Measurements from ENCODE around the gene ZNF296.
A peak's percentile ranks its signal among the peaks of the same experiment; 100 is the strongest.

Gene ZNF296

DNA sequence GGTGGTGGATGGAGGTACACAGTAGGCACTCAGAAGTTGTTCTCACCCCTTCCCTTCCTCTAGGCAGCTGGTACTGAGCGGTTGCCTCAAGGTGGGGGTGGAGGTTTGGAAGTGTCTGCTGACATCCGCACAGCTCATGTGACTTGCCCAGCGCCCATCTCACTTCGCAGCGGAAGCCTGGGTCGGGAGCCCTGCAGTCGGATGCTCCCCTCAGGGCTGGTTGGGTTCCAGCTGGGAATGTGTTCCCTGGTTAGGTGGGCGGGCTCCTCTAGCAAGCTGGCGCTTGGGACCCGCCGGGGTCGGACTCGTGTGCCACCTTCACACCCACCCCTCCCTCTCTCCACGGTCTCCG, 26.9 kb upstream of the ZNF296 start:
- no peak for DNase-seq (ENCODE audit: low read depth in 2 of 2)

- no peak for DNase-seq (ENCODE audit: low read depth in 2 of 2)
Observed at GRCh38 chr19:45102481-45102880, 26.2 kb upstream of the ZNF296 start.

DNA sequence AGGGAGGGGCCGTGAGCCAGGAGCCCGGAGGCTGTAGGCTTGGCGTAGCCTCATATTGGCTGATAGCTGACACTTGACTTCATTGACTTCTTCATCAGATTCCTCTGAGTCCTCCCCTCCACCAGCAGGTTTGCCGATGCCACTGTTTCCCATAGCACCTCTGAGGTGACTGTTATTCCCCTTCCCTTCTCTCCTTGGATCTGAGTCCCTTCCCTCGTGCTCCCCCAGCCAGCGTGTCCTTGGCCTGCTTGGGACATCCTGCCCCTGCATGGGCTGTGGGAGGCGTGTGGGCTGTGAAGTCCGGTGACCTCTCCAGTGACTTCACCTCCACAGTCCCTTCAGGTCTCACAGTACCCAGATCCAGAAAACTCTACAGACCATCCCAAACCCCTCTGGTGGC, 25.5 kb upstream of the ZNF296 start:
- no peak for DNase-seq (ENCODE audit: low read depth in 2 of 2)

DNA sequence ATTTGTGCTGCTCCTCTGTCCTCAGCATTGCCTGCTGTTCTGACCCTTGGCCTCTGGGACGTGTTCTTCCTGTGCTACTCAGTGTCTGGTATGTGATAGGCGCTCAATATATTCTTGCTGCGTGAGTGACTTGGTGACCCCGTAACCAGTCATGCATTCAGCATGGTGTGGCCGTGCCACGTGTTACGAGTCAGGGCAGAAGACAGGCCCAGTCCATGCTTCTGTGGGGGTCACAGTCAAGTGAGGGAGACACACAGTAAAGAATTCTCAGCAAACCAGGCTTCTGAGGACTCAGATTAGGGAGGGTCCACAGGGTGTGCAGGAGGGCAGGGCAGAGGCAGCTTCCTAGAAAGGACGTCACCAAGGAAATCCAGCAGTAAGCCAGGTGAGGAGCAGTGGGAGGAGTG, 24.6 kb upstream of the ZNF296 start:
- DNase-seq (ENCODE audit: low read depth in 2 of 2): no peak

- no peak for DNase-seq (ENCODE audit: low read depth in 2 of 2)
Observed at GRCh38 chr19:45100201-45100600, 23.9 kb upstream of the ZNF296 start.

- no peak for DNase-seq (ENCODE audit: low read depth in 2 of 2)
Observed at GRCh38 chr19:45099467-45100191, 23.4 kb upstream of the ZNF296 start.

- DNase-seq (ENCODE audit: low read depth in 2 of 2): no peak
Observed at GRCh38 chr19:45098521-45099466, 22.5 kb upstream of the ZNF296 start.

DNA sequence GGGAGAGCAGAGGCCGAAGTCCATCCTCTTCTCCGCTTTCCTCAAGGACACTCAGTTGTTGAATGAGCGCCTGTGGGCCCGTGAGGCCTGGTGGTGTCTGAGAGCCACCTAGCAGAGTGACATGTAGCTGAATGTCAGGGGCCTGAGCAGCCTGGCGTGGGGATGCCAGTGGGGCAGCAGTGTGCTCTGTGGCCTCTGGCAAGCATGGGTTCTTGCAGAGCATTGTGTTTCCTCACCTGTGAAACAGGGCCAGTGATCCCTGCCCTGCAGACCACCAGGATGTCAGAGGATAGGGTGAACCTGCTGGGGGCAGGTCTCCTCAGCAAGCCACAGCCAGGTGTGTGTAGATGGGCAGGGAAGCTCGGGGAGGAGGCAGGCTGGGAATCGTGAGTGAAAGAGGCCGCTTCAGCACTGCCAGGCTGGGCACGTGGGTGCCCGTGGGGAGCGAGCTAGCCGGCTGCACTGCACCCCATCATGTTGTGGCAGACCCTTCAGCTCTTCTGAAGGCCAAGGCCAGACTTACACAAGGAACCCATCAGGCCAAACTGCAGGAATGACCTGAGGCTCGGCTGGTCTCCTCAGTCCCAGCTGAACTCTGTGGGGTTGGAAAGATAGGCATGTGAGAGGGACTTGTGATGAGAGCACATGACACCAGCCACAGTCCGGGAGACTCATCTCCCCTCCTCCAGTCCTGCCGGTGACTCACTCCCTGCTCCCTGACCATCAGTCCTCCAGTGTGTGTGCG, 21.7 kb upstream of the ZNF296 start:
- DNase-seq (ENCODE audit: low read depth in 2 of 2): no peak

- DNase-seq (ENCODE audit: low read depth in 2 of 2): no peak
Observed at GRCh38 chr19:45097450-45097775, 21.1 kb upstream of the ZNF296 start.

- no peak for DNase-seq (ENCODE audit: low read depth in 2 of 2)
Observed at GRCh38 chr19:45096700-45097099, 20.4 kb upstream of the ZNF296 start.

- no peak for DNase-seq (ENCODE audit: low read depth in 2 of 2)
Observed at GRCh38 chr19:45095496-45096413, 19.5 kb upstream of the ZNF296 start.

GRCh38 chr19:45094707-45095106, 18.4 kb upstream of the ZNF296 start:
- DNase-seq (ENCODE audit: low read depth in 2 of 2): no peak

GRCh38 chr19:45094137-45094536, 17.9 kb upstream of the ZNF296 start:
- no peak for DNase-seq (ENCODE audit: low read depth in 2 of 2)

DNA sequence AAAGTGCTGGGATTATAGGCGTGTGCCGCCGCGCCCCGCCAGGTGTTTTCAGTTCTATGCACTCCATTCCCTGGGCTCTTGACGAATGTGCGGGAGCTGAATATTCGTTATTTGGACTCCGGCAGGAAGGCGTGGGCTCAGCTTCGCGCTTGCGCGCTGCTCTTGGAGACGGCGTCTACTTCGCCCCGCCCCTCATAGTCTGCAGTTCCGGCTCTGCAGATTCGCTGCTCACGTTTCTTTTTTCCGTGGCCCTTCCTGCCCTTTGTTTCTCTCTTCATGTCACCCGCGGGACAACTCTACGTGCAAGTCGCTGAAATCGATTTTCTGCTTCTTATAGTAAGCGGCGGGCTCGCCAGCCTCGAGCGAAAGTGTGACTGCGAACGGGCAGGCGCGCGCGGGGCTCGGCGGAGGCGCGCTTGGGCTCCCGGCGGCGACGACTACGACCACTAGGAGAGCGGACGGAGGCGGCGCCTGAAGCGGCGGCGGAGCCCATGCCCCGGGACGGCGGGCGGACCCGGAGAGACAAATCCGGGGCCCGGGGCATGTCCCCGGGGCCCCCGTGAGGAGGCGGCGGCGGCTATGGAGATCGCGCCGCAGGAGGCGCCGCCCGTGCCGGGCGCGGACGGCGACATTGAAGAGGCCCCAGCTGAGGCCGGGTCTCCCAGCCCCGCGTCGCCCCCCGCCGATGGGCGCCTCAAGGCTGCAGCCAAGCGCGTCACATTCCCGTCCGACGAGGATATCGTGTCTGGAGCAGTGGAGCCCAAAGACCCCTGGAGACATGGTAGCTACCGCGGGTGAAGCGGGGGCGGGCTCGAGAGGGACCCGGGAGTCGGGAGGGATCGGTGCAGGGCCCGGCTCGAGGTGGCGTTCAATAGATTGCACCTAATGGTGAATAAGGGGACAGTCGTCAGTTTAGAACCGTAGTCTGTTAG, 16.7 kb upstream of the ZNF296 start, which contains the start of gene PPP1R37:
PPP1R37 (plus strand) TSS at position 433 of the 932 bp plus-strand sequence; CDS start at position 580, 147 bp downstream.
- peak; percentile 85 to 88 for DNase-seq (ENCODE audit: low read depth in 2 of 2)

DNA sequence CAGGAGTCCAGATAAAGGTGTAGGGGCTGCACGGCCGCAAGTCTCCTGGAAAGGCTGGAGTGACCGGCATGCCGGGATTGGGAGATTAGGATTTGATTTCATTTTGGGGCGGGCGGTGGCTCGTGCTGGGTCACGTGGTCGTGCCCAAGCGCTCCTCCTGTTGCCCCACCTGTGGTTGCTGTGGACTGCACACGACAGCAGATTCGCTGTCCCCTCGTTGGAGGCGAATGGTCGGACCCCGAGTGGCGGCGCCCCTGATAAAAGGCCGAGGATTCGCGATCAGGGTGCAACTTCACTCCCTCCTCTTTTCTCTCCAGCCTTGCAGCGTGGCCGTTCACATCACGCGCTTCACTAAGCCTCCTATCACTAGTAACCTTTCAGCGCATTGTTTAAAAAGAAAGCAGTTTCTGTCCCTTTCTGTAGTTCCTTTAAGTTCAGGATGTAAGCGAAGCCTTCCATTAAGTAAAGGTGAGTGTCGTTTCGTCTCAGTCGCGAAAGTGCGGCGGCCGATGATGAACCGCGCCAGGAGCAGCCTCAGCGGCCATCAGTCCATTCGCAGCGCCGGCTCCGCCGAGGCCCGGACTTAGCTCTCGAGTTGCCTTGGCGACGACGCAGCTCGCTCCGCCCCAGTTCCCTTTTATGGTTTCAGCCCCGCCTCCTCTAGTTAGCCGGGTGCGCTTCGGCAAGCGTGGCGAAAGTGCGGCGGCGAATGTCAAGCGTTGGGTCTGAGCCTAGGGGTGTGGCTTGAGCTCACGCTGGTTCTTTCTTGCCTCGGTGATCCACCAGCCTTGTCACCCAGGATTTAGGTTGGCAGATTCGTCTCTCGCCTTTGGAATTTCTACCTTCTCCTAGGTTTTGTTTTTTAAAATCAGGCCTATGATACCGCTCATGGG, 15.0 kb upstream of the ZNF296 start:
- peak; percentile 96 to 97 for DNase-seq (ENCODE audit: low read depth in 2 of 2)

DNA sequence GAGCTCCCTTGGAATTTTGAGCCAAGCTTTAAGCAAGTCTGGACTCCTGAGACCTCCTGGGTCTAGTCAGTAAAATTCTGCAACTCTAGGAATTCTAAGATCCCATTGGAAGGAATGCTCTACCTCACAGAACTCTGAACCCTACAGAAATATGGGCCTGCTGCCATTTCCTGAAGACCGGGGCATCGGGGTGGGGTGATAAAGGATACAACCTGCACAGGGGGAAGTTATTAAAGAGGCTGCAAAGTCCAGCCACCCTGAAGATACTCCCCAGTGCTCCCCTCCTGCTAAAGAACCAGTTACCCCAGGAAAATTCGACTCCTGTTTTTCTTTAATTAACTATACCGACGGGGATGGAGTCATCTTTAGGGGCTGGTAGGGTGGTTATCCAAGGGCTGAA, 14.3 kb upstream of the ZNF296 start:
- DNase-seq (ENCODE audit: low read depth in 2 of 2): no peak

DNA sequence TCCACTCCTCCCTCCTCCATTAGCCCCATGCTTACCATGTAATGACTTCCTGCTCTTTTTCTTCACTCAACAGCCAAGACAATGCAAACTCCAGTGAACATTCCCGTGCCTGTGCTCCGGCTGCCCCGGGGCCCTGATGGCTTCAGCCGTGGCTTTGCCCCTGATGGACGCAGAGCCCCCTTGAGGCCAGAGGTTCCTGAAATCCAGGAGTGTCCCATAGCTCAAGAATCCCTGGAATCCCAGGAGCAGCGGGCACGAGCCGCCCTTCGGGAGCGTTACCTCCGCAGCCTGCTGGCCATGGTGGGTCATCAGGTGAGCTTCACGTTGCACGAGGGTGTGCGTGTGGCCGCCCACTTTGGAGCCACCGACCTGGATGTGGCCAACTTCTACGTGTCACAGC, 13.8 kb upstream of the ZNF296 start:
- DNase-seq (ENCODE audit: low read depth in 2 of 2): no peak

- DNase-seq (ENCODE audit: low read depth in 2 of 2): no peak
Observed at GRCh38 chr19:45087531-45087930, 11.3 kb upstream of the ZNF296 start.

DNA sequence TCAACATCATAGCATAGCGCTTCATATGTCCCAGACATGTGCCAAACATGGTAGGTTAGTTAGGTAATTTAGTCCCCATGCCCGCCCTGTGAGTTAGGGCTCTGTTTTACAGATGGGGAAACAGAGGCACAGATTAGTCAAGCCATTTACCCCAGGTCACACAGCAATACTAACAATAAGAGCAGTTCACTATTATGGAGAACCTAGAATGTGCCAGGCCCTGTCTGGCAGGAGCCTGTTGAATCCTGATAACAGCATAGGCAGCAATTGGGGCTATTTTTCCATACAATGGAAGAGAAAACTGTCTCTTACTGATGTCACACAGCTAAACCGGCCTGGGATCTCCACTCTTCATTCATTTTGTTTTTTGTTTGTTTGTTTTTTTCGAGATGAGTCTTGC, 10.2 kb upstream of the ZNF296 start:
- no peak for DNase-seq (ENCODE audit: low read depth in 2 of 2)

Data from stimulated activated CD4-positive, alpha-beta T cell treated with anti-CD3 and anti-CD28 coated beads, Interleukin-15, amount 100 ng/mL, for 48 hours (primary cell).